ENCODE data around the gene IFI44L.

Gene IFI44L

GRCh38 chr1:78645723-78646122 lies 25.5 kb downstream of the IFI44L start:
- no peak for DNase-seq

DNA sequence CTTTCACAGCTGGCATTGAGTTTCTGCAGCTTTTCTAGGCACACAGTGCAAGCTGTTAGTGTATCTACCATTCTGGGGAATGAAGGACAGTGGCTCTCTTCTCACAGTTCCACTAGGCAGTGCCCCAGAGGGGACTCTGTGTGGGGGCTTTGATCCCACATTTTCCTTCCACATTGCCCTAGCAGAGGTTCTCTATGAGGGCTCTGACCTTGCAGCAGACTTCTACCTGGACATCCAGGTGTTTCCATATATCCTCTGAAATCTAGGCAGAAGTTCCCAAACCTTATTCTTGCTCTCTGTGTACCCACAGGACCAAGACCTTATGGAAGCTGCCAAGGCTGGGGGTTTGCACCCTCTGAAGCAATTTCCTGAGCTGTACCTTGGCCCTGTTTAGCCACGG lies 27.0 kb downstream of the IFI44L start:
- no peak for DNase-seq

GRCh38 chr1:78649628-78650027 lies 29.4 kb downstream of the IFI44L start, which contains the start of gene IFI44:
TSS of gene IFI44 (plus strand) at chr1:78649831. CDS start at chr1:78650196, 365 bp downstream.
- peak; percentile 58 for DNase-seq

GRCh38 chr1:78650114-78650660 lies 29.9 kb downstream of the IFI44L start:
- DNase-seq, result no peak

- no peak for DNase-seq
Observed at GRCh38 chr1:78651241-78651640, 31.0 kb downstream of the IFI44L start.

- DNase-seq, result no peak
Observed at GRCh38 chr1:78652019-78652560, 31.8 kb downstream of the IFI44L start.

DNA sequence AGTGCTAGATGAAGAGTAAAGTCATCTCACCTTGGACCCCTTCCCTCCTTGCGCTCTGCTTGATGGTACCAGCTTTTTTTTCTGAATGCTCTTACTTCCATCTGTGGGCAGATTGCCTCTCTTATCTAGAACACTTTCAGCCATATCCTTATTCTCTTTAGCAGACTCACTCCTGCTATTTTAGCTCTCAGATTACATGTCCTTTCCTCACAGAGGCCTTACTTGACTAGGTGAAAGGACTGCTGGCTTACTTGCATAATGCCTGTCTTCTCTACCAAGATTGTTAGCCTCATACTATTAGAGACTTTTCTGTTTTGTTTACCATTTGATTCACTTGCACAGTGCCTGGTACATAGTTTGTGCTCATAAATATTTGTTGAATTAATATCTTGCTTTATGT lies 38.7 kb downstream of the IFI44L start:
- no peak for DNase-seq

DNA sequence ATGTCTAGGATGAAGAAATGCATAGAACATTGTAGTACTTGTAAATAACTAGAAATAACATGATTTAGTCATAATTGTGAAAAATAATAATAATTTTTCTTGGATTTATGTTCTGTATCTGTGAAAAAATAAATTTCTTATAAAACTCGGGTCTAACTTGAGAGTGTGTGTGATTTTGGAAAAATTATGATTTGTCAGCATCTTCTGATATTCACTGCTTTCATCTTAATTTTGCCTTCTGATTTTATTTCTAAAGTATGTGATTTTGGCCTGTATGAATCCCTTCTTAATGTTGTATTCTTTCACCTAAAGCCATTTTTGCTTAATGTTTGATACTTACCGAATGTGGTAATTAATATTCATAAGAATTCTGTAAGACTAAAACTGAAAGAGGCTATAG lies 43.7 kb downstream of the IFI44L start:
- DNase-seq, result no peak

DNA sequence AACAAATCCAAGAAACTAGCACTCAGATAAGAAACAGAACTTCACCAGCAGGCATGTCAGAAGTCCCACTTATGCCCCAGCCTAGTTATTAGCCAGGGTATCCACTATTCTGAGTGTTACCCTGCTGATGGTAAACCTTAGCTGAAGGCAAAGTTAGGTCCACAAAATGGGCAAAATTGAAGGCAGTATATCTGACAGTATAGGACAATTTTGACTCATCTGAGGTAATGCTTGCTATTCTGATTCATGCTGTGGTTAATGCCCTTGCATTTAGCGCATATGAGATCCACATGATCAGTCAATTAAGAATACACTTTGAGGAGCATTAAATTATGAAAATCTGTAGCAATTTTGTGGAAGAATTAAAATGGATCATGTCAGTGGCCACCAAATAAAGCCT lies 44.5 kb downstream of the IFI44L start:
- DNase-seq, result no peak

- no peak for DNase-seq
Observed at GRCh38 chr1:78665809-78666208, 45.6 kb downstream of the IFI44L start.

DNA sequence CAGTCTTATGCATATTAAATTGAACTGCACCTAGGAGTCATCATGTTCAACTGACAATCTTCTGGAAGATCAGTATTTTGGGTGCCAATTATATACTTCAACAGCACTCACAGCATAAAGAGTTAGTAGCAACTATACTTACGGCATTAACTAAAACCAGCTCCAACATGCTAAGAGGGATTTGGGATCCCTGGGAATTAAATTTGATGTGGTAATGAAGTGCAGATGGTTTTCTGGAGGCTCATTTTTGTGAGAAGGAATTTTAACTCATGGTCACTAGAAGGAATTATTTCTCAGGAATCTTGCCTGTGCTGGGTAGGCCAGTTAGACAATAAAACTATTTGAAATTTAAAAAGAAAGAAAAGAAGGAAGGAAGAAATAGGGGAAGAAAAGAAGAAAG lies 47.7 kb downstream of the IFI44L start:
- no peak for DNase-seq

DNA sequence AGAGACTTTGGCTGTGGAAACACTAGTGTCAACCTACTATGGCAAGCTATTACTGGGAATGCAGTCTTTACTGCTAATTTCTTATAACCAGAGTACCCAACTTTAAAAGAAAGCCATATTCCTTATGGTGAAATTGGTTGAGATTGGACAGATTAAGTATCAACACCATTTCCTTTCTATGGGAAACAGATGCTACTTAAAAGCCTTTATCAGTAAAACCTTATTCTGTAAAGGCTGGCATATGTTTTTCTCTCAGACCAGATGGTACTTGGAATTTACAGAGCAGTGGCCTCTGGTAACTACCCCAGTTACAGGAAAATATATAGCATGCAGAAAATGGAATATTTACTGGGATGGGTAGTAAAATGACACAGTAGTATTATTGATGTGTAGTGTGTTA lies 48.2 kb downstream of the IFI44L start:
- DNase-seq, result no peak

DNA sequence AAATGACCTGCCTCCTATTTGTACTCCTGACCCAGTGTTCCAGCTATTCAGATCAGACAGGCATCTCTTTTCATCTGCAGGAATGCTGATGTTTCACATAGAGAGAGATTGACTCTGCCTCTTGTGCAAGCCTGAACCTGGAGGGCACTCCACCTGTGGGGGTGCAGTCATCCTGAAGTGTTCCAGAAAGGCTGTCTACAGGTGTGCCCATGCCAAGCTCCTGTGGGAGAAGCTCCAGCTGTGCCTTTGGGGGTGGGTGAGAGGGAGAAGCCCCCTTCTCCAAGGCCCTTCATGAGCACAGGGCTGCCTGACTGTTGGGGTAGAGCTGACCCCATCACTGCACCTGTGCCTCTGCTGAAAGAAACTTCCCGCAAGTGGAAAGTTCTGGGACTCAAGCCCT lies 52.2 kb downstream of the IFI44L start:
- no peak for DNase-seq

GRCh38 chr1:78673120-78673519 lies 52.9 kb downstream of the IFI44L start:
- no peak for DNase-seq

GRCh38 chr1:78676347-78676982 lies 56.2 kb downstream of the IFI44L start:
- peak; percentile 30 for DNase-seq

DNA sequence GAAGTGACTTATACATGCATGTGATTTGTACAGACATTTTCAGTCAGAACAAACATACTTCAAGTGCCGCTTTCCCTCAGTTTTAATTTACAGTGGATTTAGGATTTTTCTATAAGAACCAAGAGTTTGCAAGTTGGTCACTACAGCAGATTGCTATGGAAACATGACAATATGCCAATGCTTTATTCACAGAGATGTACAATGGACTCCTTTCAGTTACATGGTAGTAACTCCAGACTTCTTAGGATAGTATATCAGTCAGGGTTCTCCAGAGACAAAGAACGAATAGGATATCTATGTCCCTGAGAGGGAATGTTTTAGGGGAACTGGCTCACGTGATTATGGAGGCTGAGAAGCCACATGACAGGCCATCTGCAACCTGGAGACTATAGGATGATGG lies 56.7 kb downstream of the IFI44L start:
- no peak for DNase-seq

DNA sequence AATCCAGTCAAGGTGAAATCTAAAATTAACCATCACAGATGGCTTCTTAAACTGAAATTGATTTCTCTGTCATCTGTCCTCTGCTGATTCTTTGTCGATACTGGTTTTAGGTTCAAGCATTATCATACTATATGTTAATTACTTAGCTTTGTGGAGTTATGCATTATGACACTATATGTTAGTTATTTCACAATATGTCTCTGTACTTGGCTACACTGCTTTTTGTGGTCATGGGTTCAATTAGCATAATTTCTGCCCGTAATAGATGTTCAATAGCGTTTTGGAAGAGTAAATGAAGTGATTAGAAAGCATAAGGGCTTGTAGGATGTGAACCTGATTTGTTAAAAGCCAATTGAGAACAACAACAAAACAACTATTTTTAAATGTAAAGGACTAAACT lies 57.5 kb downstream of the IFI44L start:
- DNase-seq, result no peak

GRCh38 chr1:78678324-78678723 lies 58.1 kb downstream of the IFI44L start:
- DNase-seq, result no peak

- no peak for DNase-seq
Observed at GRCh38 chr1:78681265-78681664, 61.0 kb downstream of the IFI44L start.

DNA sequence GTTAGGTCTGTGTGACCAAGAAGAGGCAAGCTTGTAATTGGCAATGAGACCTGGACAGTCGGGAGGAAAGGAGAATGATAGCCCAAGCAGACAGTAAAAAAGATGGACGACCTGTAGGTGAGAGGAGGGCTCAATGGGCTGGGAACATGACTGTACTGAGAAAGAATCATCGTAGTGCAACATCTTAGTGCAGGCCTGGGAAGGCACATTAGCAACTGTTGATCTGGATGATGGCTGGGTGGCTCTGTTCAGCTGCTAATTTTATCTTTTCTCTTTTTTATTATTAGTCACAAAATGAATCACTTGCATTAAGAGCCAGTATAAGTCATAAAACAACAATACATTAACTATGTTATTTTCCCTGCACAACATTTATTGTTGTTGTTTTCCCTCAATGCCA lies 62.2 kb downstream of the IFI44L start:
- no peak for DNase-seq

DNA sequence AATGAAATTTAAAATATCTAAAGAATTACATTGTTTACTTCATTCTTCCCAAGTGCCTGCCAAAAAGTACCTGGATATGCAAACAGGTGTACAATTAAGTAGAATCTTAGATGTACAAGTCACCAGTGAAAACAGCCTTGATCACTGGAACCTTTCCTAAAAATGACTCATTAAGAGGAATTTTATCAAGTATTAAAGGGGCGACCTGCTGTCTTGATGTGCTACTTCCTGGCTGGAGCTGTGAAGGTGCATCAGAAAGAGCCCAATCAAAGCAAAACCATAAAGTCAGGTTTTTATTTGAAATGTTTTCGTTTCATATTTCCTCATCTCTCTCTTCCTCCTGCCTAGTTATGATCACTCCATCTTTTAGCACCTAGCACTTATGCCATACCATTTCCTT lies 62.8 kb downstream of the IFI44L start:
- DNase-seq, result no peak

DNA sequence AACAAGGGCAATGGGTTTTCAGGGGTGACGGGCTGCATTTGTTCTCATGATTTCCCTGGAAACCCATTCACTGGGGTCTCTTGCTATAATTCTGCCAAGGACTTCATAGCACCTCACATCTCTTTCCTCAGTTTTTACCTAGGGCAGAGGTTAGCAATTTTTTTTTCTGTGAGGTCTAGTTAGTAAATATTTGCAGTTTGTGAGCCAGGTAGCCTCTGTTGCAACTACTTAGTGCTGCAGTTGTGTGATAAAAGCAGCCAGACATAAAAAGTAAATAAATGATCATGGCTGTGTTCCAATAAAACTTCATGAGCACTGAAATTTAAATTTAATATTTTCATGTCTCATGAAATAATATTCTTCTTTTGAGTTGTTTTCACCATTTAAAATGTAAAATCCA lies 67.1 kb downstream of the IFI44L start:
- no peak for DNase-seq

DNA sequence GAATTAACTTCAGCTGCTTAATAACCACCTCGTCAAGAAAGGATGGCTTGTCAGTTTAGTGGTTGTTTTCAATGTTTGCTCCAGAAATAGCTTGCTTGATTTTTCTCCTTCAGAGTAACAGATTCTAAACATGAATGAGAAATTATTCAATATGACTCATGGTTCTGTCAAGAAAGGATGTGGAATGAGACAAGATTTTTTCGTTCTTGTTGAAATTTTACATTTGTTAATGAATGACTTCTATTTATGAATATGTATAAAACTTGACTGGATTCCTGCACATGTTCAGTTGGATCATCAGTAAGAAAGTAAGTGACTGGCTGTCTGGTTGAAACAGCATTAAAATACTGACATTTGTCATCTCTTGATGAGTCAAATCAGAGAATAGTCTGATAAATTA lies 67.7 kb downstream of the IFI44L start:
- DNase-seq, result no peak

DNA sequence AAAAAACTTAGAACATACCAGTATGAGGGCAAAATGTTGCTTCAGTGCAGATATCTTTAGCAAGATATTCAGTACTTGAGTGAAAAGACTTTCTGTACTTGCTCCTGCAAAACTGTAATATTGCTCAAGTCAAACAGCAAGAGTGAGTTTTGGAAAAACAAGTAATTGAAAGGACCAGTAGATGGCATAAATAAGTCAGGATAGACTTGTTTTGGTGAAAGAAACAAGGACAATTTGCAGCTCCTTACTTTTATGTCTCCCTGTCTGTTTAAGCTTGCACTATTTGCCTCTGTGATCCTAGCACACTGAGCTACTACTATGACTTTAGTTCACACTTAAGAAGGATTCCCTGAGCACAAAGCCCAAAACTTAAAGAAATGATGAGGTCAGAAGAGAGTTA lies 68.4 kb downstream of the IFI44L start:
- DNase-seq, result no peak

DNA sequence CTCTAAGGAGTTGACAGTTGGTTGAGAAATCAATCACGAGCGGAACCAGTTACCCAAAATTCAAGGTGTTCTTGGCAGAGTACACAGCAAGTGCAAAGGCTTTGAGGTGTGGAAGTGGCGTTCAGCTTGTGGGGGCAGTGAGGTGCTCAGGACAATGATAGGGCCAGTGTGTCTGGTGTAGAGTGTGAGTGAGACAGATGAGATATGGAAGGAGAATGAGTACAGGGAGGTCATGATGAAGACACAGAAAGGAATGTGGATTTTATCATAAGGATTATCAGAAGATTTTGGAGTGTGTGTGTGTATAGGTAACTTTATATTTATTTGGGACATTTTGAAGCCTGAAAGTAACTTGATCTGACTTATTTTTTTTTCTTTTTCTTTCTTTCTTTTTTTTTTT lies 70.3 kb downstream of the IFI44L start:
- DNase-seq, result no peak

Data from effector CD8-positive, alpha-beta T cell (primary cell).